ENCODE measurements around the gene SDCCAG8. TPM values are rescaled to one million over a fixed set of nuclear protein-coding genes. Genes with fewer than 3 reads are reported as not detected.

SDCCAG8 gene
- polyA plus RNA-seq, 3 donors = 38.6 to 45.3 (median 42.2) TPM

GRCh38 chr1:243496806-243497205 is 241.0 kb downstream of the SDCCAG8 start:
- no peak for DNase-seq (ENCODE audit: low read depth in 3 of 3, low spot score in 2 of 3)

- DNase-seq (ENCODE audit: low read depth in 3 of 3, low spot score in 2 of 3) = no peak
Observed at GRCh38 chr1:243497939-243498681, 242.3 kb downstream of the SDCCAG8 start.

GRCh38 chr1:243499248-243499647 is 243.4 kb downstream of the SDCCAG8 start:
- DNase-seq (ENCODE audit: low read depth in 3 of 3, low spot score in 2 of 3) = no peak

- no peak for DNase-seq (ENCODE audit: low read depth in 3 of 3, low spot score in 2 of 3)
Observed at GRCh38 chr1:243499711-243500110, 243.9 kb downstream of the SDCCAG8 start.

GRCh38 chr1:243500512-243500911 is 244.7 kb downstream of the SDCCAG8 start:
- no peak for DNase-seq (ENCODE audit: low read depth in 3 of 3, low spot score in 2 of 3)

- DNase-seq (ENCODE audit: low read depth in 3 of 3, low spot score in 2 of 3) = no peak
Observed at GRCh38 chr1:243501002-243501401, 245.2 kb downstream of the SDCCAG8 start.

- DNase-seq (ENCODE audit: low read depth in 3 of 3, low spot score in 2 of 3) = no peak
Observed at GRCh38 chr1:243503155-243503554, 247.3 kb downstream of the SDCCAG8 start.

- DNase-seq (ENCODE audit: low read depth in 3 of 3, low spot score in 2 of 3) = no peak
Observed at GRCh38 chr1:243505986-243506689, 250.3 kb downstream of the SDCCAG8 start.

- DNase-seq (ENCODE audit: low read depth in 3 of 3, low spot score in 2 of 3) = no peak
Observed at GRCh38 chr1:243507001-243507671, 251.3 kb downstream of the SDCCAG8 start.

- DNase-seq (ENCODE audit: low read depth in 3 of 3, low spot score in 2 of 3) = no peak
Observed at GRCh38 chr1:243507672-243508302, 251.9 kb downstream of the SDCCAG8 start.

GRCh38 chr1:243508303-243508713 is 252.5 kb downstream of the SDCCAG8 start:
- DNase-seq (ENCODE audit: low read depth in 3 of 3, low spot score in 2 of 3) = no peak

- no peak for DNase-seq (ENCODE audit: low read depth in 3 of 3, low spot score in 2 of 3)
Observed at GRCh38 chr1:243508943-243509342, 253.1 kb downstream of the SDCCAG8 start.

GRCh38 chr1:243510928-243511327 is 255.1 kb downstream of the SDCCAG8 start:
- no peak for DNase-seq (ENCODE audit: low read depth in 3 of 3, low spot score in 2 of 3)

- no peak for DNase-seq (ENCODE audit: low read depth in 3 of 3, low spot score in 2 of 3)
Observed at GRCh38 chr1:243513726-243514491, 258.1 kb downstream of the SDCCAG8 start.

GRCh38 chr1:243514927-243515326 is 259.1 kb downstream of the SDCCAG8 start:
- DNase-seq (ENCODE audit: low read depth in 3 of 3, low spot score in 2 of 3) = no peak

- no peak for DNase-seq (ENCODE audit: low read depth in 3 of 3, low spot score in 2 of 3)
Observed at GRCh38 chr1:243520831-243521230, 265.0 kb downstream of the SDCCAG8 start.

- no peak for DNase-seq (ENCODE audit: low read depth in 3 of 3, low spot score in 2 of 3)
Observed at GRCh38 chr1:243523766-243524165, 267.9 kb downstream of the SDCCAG8 start.

- no peak for DNase-seq (ENCODE audit: low read depth in 3 of 3, low spot score in 2 of 3)
Observed at GRCh38 chr1:243525085-243525487, 269.2 kb downstream of the SDCCAG8 start.

- no peak for DNase-seq (ENCODE audit: low read depth in 3 of 3, low spot score in 2 of 3)
Observed at GRCh38 chr1:243526180-243526579, 270.3 kb downstream of the SDCCAG8 start.

- no peak for DNase-seq (ENCODE audit: low read depth in 3 of 3, low spot score in 2 of 3)
Observed at GRCh38 chr1:243528459-243529121, 272.7 kb downstream of the SDCCAG8 start.

Measured in right renal cortex interstitium (tissue), 3 donors.